ENCODE measurements around the gene SPC24.
A peak's percentile ranks its signal among the peaks of the same experiment; 100 is the strongest.

The SPC24 gene

GRCh38 chr19:11155373-11156120 lies at the start of gene SPC24:
Gene SPC24 (minus strand): TSS chr19:11155782. CDS start chr19:11155776, 6 bp downstream.
- peak; percentile 96 for DNase-seq

- DNase-seq: no peak
Observed at GRCh38 chr19:11204943-11205349, 49.4 kb upstream of the SPC24 start.

- DNase-seq: no peak
Observed at GRCh38 chr19:11204076-11204602, 48.6 kb upstream of the SPC24 start.

GRCh38 chr19:11203194-11204075 lies 47.9 kb upstream of the SPC24 start:
- peak; percentile 35 for DNase-seq

GRCh38 chr19:11202488-11203193 lies 47.1 kb upstream of the SPC24 start:
- DNase-seq: no peak

- no peak for DNase-seq
Observed at GRCh38 chr19:11201791-11202190, 46.2 kb upstream of the SPC24 start.

GRCh38 chr19:11200931-11201330 lies 45.3 kb upstream of the SPC24 start:
- DNase-seq: no peak

- no peak for DNase-seq
Observed at GRCh38 chr19:11200015-11200574, 44.5 kb upstream of the SPC24 start.

GRCh38 chr19:11199517-11199916 lies 43.9 kb upstream of the SPC24 start:
- no peak for DNase-seq

GRCh38 chr19:11198769-11199424 lies 43.3 kb upstream of the SPC24 start:
- DNase-seq: no peak

- no peak for DNase-seq
Observed at GRCh38 chr19:11198175-11198534, 42.6 kb upstream of the SPC24 start.

GRCh38 chr19:11197291-11198174 lies 42.0 kb upstream of the SPC24 start, which contains the start of gene KANK2:
Gene KANK2 (minus strand): TSS chr19:11197545. CDS start chr19:11194511, 3,034 bp downstream.
- DNase-seq: peak; percentile 68

- DNase-seq: no peak
Observed at GRCh38 chr19:11196406-11197287, 41.1 kb upstream of the SPC24 start.

GRCh38 chr19:11195681-11196080 lies 40.1 kb upstream of the SPC24 start:
- no peak for DNase-seq

GRCh38 chr19:11194656-11195558 lies 39.3 kb upstream of the SPC24 start:
- no peak for DNase-seq

GRCh38 chr19:11194173-11194572 lies 38.6 kb upstream of the SPC24 start:
- DNase-seq: no peak

GRCh38 chr19:11192957-11193939 lies 37.7 kb upstream of the SPC24 start:
- DNase-seq: no peak

GRCh38 chr19:11191934-11192333 lies 36.4 kb upstream of the SPC24 start:
- no peak for DNase-seq

Measured in CD4-positive, alpha-beta T cell treated with Interleukin-15 for 1 hour (primary cell).